PC-3 (cell line): ENCODE results near the gene LTBP1.

Experiments
- CTCF ChIP-seq: fragments of 300-600 bp; sonication (generic); conservative IDR thresholded peaks from 2 replicates; pipeline ENCODE4 v1.5.1; 2017; ENCODE audit warnings: antibody characterized with exemption, low read depth, mild to moderate bottlenecking, low read length
- EZH2 ChIP-seq: fragments of 300-600 bp; sonication (generic); IDR thresholded peaks from one replicate; pipeline ENCODE4 v1.6.1; 2017; ENCODE audit warnings: antibody characterized with exemption, mild to moderate bottlenecking, low read length; ENCODE audit not compliant: unreplicated experiment

- TF ChIP-seq CTCF (no peak), EZH2 (no peak)
Measured at GRCh38 chr2:33274524-33274923, 327.8 kb downstream of the LTBP1 start.
